ENCODE data around the gene CCDC127.

CCDC127 gene

GRCh38 chr5:188488-189481 is 29.2 kb downstream of the CCDC127 start:
- DNase-seq: peak; percentile 66 to 67

DNA sequence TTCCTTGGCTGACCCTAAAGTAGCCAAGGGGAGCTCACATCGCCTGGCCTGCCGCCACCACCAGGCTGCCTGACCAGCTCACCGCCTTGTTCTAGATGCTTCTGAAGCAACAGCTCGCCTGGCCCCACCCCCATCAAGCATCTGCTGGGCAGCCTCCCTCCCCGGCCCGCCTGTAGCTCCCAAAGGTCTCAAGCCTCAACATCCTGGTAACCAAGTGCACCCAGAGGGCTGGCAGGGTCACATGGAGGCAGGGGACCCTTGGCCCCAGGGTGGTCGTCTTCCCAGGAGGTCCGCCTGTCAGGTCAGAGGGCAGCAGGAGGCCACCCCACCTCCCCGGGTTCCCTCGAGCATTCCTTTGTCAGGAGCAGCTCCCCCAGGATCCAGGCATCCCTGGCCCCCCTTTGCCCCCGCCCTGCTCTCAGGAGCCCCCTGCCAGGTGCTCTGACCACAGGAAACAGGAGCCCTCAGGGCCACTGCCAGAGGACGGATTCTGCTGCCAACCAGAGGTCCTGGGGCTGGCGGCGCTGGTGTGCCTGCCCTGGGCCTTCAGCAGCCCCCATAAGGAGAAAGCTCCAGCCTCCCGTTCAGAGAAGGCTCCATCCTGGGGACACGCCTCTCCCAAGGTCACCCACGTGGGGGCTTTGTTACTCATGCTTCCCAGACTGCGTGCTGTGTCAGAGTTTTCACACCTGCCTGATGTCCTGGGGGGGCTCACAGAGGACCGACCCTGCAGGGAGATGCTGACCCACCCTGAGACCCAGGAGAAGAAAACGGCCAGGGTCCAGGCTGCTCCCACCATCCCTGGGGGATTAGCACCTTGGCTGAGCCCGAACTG is 30.1 kb downstream of the CCDC127 start:
- DNase-seq: no peak

- DNase-seq: no peak
These were observed 30.9 kb downstream of the CCDC127 start for GRCh38 chr5:187042-187431.

- no peak for DNase-seq
These were observed 31.6 kb downstream of the CCDC127 start for GRCh38 chr5:186091-187041.

- DNase-seq: no peak
These were observed 32.6 kb downstream of the CCDC127 start for GRCh38 chr5:185095-186070.

DNA sequence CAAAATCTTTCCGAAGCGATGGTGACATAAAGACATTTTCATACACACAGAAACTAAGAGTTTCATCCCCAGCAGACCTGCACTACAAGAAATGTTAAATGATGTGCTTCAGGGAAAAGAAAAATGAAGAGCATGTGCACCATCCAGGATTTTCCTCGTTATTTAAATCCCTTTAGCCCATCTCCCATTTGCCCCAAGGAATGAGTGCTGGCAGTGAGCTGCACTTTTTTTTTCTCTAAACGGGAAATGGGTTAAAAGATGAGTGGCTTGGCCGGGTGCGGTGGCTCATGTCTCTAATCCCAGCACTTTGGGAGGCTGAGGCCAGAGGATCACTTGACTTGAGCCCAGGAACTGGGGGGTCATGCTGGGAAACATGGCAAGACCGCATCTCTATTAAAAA is 33.5 kb downstream of the CCDC127 start:
- DNase-seq: no peak

DNA sequence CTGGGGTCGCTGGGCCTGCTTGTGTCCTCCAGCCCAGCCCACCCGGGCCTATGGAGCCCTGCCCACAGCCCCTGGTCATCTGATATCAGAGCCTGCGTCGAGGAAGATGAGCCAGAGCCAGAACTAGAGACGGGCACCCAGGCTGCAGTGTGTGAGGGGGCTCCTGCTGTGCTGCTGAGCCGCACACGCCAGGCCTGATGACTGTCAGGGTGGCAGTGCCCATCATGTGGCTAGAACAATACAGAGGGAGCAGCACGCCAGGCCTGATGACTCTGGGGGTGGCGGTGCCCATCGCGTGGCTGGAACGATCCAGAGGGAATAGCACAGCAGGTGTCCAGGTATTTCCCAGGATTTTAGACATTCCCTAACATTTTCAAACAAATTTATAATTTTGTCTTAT is 35.8 kb downstream of the CCDC127 start:
- no peak for DNase-seq

- no peak for DNase-seq
These were observed 36.4 kb downstream of the CCDC127 start for GRCh38 chr5:181566-181965.

DNA sequence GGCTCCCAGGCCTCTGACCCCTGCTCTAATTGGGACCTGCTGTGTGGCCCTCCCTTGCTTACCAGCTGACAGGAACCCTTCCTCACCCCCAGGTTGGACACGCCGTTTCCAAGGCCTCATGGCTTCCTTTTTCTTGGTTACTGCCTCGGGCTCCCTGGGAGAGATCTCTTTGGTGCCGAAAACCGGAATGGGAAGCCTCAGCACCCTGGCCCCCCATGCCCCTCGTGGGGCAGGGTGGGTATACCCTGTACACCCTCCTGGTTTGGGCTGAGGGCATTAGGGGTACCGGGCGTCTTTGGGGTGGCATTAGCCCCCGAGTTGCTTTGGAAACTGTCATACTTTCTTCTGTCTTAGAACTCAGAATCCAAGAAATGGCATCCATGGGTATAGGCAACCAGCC is 36.8 kb downstream of the CCDC127 start:
- no peak for DNase-seq

DNA sequence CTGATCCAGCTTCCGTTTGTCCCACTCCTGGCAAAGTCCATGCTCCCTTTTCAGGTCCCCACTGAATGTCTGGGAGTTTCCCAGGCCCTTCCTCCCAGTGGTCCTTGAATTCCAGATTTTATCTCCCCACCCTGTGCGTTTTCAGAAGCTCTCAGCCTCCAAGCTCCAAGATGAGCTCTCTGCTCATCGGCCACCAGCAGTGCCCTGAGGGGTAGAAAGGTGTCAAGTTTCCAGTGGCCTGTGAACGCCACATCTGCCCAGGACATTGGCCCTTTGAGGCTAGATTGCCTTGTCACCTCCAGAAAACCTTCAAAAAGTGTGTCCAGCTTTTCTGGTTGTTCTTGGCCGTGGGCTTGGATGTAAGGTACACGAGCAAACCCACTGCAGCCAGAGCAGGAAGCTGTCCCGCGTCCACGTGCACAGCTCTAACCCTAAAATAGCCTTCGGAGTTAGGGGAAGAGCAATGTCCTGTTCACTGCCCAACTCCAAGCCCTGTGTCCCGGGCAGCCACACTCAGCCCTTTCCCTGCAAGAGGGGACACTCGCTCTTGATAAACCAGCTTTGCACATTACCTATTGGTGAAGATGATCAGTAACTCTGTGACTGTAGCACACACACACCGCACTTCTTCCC is 37.6 kb downstream of the CCDC127 start:
- DNase-seq: no peak

- no peak for DNase-seq
These were observed 38.6 kb downstream of the CCDC127 start for GRCh38 chr5:179401-179800.

DNA sequence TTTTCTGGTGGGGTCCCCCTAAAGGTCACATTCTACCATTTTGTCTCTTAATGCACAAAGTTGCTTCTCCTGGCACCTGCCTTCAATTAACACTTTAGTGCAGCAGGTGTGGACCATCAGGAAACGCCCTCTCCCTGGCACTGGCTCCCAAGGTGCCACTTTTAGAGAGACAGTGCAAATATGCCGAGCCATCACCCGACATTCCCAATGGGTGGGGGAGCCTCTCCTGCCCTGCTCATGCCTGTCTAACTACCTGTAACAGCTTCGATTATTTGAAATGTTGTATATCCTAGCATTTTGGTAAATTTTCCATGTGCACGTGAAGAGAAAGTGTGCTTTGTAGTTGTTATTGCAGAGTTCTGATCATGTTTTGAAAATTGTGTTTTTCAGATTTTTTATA is 39.8 kb downstream of the CCDC127 start:
- DNase-seq: no peak

DNA sequence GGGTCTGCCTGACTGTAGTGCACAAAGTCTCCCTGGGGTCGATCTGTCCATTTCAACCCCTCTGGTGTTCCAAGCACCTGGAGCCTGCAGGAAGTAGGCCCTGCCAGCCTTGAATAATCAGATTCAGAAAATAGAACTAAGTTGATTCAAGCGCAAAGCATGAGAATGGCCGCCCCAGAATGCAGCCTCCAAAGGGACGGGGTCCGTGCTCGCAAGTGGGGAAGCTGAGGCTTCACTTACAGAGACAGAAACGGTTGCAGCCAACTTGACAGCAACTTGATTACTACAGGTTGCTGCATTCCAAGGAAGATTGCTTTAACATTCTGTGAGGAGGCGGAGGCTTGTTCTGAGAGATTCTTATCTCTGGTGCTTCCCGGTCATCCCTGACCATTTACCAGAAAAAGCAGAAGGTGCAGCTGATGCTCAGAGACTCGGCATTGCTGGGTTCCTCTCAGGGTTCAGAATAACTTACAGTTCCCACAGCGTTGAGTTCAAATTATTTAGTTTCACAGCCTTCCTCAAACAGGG is 41.6 kb downstream of the CCDC127 start:
- DNase-seq: no peak

- no peak for DNase-seq
These were observed 43.0 kb downstream of the CCDC127 start for GRCh38 chr5:174876-175465.

DNA sequence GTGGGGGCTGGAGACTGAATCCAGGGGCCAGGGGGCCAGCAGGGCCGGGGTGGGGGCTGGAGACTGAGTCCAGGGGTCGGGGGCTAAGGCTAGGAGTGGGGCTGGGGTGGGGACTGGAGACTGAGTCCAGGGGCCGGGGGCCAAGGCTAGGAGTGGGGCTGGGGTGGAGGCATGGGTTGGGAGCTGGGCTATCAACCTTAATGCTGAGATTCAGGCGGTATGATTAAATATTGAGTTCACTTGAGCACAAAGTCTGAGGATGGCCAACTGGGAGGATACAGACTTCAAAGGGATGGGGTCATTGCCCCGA is 43.7 kb downstream of the CCDC127 start:
- no peak for DNase-seq

DNA sequence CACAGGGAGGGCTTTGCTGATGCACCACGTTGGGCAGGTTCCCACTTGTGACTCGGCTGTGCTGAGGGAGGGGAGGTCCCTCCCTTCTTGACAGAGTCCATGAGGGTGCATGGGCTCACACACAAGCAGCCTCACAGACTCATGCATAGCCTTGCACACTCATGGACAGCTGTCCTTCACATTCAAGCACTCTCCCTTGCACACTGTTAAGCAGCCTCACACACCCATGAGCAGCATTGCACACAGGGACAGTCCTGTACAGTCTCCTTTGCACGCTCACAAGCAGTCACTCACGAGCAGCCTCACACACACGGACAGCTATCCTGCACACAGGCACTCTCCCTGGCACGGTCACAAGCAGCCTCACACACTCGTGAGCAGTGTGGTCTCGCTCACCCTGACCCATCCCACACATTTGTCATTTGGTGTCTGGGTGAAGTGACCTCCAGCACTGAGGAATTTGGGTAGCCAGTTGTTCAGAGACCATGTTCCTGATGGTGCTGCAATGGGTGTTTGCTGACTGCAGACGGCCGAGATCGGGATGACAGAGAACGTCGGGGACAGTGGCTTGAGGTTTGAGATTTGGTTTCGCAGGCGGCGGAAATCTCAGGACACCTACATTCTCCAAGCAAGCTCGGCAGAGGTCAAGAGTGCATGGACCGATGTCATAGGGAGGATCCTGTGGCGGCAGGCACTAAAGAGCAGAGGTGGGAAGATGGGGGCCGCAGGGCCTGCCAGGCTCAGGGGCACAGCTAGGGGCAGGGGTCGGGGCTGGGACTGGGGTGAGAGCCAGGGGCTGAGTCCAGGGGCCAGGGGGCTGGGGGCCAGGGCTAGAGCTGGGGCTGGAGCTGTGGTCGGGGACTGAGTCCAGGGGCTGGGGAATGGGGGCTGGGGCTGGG is 44.3 kb downstream of the CCDC127 start:
- DNase-seq: no peak

DNA sequence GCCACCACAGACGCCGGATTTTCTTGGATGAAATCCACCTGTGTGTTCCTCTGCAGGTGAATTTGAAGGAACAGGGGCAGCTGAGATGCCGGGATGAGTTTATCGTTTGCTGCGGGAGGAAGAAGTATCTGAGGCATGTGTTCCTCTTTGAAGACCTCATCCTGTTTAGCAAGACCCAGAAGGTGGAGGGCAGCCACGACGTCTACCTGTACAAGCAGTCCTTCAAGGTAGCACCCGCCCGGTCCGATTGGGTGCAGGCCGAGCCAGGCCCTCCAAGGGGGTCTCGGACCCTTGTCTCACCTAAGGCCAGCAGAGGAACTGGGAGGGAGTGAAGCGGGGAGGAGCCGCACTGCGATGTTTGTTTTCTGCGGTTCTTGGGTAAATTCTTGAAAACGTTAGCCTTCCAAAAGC is 45.1 kb downstream of the CCDC127 start:
- no peak for DNase-seq

DNA sequence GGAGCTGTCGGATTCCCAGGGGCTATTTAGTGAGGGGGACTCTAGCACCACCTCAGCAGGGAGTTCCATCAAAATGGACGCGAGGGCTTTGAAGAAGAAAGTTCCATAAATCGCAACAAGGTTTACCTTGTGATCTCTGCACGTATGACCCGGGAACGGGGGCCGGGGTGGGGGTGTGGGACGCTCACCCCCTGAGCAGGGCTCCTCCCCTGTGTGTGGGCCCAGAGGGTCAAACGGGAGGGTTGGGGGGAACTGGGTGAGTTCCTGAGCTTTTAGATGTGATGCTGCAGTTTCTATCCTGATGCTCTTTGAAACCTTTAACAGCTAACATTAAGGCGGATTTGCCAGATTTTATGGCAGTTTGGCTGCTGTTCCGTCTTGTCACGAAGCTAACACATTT is 45.5 kb downstream of the CCDC127 start:
- DNase-seq: no peak

DNA sequence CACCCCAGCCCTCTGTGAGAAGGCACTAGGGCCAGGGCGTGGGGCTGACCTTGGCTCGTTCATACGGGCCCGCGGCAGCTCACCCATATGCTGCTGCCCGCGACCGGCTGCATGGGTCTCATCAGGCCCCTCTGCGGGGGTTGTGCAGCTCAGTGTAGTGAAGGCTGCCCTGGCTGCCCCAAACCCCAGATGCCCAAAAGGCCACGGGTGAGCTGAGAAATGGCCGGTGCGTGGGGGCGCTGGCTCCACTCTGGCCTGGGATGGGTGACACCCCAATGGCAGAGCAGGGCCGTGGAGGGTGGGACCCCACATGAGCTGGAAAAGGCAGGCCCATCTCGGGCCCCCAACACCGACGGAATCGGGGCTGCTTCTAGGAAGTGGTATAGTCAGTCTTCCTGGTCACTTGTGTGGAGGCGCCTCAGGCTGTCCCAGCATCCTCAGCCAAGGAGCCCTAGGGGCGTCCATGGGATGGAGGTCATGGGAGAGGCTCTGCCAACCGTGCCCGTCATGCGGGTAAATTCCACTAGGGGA is 46.1 kb downstream of the CCDC127 start:
- DNase-seq: no peak
